Coronary artery (tissue), 2 donors: Measurements from ENCODE around the gene RTN4IP1.

Experiments
- DNase-seq: peaks from one replicate; pipeline ENCODE4 v3.0.0-alpha.2; 2017; ENCODE audit warnings: low spot score
- H3K27ac ChIP-seq, 2 donors: fragments of 200-600 bp; sonication (generic); one replicate each; pipeline ENCODE4 v1.5.1; 2016 to 2019
- H3K4me3 ChIP-seq: fragments of 200-600 bp; sonication (generic); 2 replicates; pipeline ENCODE4 v1.5.1; 2016; ENCODE audit warnings: mild to moderate bottlenecking, moderate library complexity
- TF ChIP-seq, protein P1 (sequence below): fragments of 200-600 bp; sonication (generic); IDR thresholded peaks from one replicate; pipeline ENCODE4 v1.5.1; 2019; ENCODE audit warnings: antibody characterized with exemption

Gene RTN4IP1

GRCh38 chr6:106629103-106629858 lies at the start of gene RTN4IP1, which contains the start of gene QRSL1:
Gene RTN4IP1 (minus strand): TSS chr6:106629498. CDS start chr6:106629021, 477 bp downstream.
Gene QRSL1 (plus strand): TSS chr6:106629578. CDS start chr6:106629682, 104 bp downstream.
- peak; percentile 87 for DNase-seq
- Histone ChIP-seq H3K4me3 (peak within 1 kb of the TSS; percentile 99), H3K27ac (peak within 1 kb of the TSS; percentile 53 to 80)
- TF ChIP-seq, protein P1, sequence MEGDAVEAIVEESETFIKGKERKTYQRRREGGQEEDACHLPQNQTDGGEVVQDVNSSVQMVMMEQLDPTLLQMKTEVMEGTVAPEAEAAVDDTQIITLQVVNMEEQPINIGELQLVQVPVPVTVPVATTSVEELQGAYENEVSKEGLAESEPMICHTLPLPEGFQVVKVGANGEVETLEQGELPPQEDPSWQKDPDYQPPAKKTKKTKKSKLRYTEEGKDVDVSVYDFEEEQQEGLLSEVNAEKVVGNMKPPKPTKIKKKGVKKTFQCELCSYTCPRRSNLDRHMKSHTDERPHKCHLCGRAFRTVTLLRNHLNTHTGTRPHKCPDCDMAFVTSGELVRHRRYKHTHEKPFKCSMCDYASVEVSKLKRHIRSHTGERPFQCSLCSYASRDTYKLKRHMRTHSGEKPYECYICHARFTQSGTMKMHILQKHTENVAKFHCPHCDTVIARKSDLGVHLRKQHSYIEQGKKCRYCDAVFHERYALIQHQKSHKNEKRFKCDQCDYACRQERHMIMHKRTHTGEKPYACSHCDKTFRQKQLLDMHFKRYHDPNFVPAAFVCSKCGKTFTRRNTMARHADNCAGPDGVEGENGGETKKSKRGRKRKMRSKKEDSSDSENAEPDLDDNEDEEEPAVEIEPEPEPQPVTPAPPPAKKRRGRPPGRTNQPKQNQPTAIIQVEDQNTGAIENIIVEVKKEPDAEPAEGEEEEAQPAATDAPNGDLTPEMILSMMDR, result no peak

DNA sequence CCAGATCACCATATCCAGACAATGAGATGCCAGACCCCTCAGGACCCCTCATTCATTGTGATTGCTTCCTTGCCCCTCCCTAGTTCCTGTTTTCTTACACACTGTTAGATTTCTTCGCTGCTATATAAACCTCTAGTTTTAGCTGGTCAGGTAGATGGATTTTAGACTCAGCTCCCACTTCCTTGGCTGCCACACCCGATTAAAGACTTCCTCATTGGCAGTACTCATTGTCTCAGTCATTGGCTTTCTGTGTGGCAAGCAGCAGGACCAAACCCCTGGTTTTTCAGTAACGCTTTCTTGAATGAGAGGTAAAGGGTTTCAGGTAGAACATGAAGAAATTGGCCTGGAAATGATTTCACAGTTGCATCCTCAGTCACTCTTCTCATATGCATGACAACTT lies 48.0 kb upstream of the RTN4IP1 start:
- TF ChIP-seq, protein P1, result no peak
- DNase-seq, result no peak
- H3K4me3 ChIP-seq, result no peak overlapping the region
- no peak overlapping the region for H3K27ac ChIP-seq

DNA sequence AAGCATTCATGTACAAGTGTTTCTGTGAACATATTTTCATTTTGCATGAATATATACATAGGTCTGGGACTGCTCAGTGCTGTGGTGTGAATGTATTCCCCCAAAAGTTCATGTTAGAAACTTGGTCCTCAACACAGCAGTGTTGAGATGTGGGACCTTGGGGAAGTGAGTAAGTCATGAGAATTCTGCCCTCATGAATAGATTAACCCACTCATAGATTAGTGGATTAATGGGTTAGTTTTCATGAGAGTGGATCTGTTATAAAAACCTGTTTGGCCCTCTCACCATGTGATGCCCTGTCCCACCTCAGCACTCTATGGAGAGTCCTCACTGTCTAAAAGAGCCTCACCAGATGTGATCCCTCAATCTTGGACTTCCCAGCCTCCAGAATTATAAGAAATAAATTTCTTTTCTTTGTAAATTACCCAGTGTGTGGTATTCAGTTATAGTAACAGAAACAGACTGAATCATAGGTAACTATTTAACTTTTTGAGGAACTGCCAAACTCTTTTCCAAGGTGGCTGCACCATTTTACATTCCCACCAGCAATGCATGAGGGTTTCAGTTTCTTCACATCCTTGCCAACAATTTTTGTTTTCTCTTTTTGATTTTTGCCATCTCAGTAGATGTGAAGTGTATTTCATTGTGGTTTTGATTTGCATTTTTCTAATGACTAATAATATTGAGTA lies 45.4 kb upstream of the RTN4IP1 start:
- Histone ChIP-seq H3K27ac (no peak overlapping the region), H3K4me3 (no peak overlapping the region)
- DNase-seq, result no peak
- TF ChIP-seq, protein P1, result no peak

DNA sequence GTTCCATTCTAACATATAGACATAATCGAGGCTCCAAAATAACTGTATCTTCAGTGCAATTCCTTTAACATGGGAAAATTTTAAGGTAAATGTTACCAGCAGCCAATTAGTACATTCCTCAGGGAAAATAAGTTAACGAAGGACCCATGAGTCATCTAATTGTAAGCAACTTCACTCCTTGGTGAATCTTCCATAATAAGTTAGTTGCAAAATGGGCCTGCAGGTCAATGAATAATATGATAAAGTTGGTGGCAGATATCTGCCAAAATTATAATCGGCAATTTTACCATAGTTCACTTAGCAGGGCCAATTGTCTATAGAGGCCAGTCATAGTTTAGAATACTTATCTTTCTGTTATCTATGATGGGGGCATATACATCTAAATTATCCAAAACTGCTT lies 42.4 kb upstream of the RTN4IP1 start:
- H3K4me3 ChIP-seq, result no peak overlapping the region
- TF ChIP-seq, protein P1, result no peak
- H3K27ac ChIP-seq, result no peak overlapping the region
- no peak for DNase-seq

GRCh38 chr6:106670236-106670635 lies 40.9 kb upstream of the RTN4IP1 start:
- H3K27ac ChIP-seq, result no peak overlapping the region
- DNase-seq, result no peak
- TF ChIP-seq, protein P1, result no peak
- H3K4me3 ChIP-seq, result no peak overlapping the region

- H3K4me3 ChIP-seq, result no peak overlapping the region
- TF ChIP-seq, protein P1, result no peak
- DNase-seq, result no peak
- no peak overlapping the region for H3K27ac ChIP-seq
Observed at GRCh38 chr6:106667022-106667402, 37.7 kb upstream of the RTN4IP1 start.
